T-cell (primary cell): ENCODE measurements around the gene KIF4B. TPM values are rescaled to one million over a fixed set of nuclear protein-coding genes. Genes with fewer than 3 reads are reported as not detected.

Experiments
- total RNA-seq, 35 experiments: library from RNA in 6 of 35; stranded (reverse) in 6 of 35; fragments of 120-200 nt in 1 of 35; gene quantifications; one replicate each; pipeline versions ENCODE4 v1.2.1 to v1.2.4 and lab custom pipeline; 2013 to 2026

Gene KIF4B
- total RNA-seq, 5 donors from 2014 or later (not counting 1 experiment from before 2014, with no cell fraction given), result not detected

Other genes with a start within 250 kb of the KIF4B start
- under 1 TPM in 4 of 5 donors, not detected in 1; 0.29 to 0.44 (median 0.38) TPM for gene FAXDC2, start 163.2 kb upstream of the KIF4B start, total RNA-seq
- 100 to 1,000 TPM in 3 of 5 donors, 10 to 100 TPM in 2; 85.9 to 113 (median 100) TPM for gene CNOT8, start 155.1 kb upstream of the KIF4B start, total RNA-seq
- 10 to 100 TPM in 3 of 5 donors, 1 to 10 TPM in 2; 6.8 to 17.6 (median 14.8) TPM for gene GEMIN5, start 75.5 kb upstream of the KIF4B start, total RNA-seq
- 10 to 100 TPM; 19.5 to 30.9 (median 26.1) TPM for gene MRPL22, start 72.7 kb upstream of the KIF4B start, total RNA-seq